Measurements from ENCODE around the gene MATN1.
A peak's percentile ranks its signal among the peaks of the same experiment; 100 is the strongest.

The MATN1 gene

GRCh38 chr1:30720271-30721223 lies 2.8 kb downstream of the MATN1 start:
- Histone ChIP-seq H3K4me3 (ENCODE audit: low read length) (no peak overlapping the region), H3K36me3 (ENCODE audit: insufficient read depth, low read length) (no peaks in the 10 kb centered on the region), H3K9me3 (ENCODE audit: insufficient read depth, low read depth, low read length) (0 out of 2 replicates have a peak, but pooled peaks cover 5% of the 10 kb centered on the region), H3K9ac (ENCODE audit: low read depth, low read length) (no peak overlapping the region), H3K4me1 (ENCODE audit: insufficient read depth, low read length) (no peaks in the 10 kb centered on the region), H3K27ac (ENCODE audit: low read depth, low read length) (no peak overlapping the region), H3K27me3 (ENCODE audit: insufficient read depth, low read length) (no peaks in the 10 kb centered on the region)
- 91% methylated on average over 16 of the region's 16 CpGs for WGBS

GRCh38 chr1:30719406-30720270 lies 3.7 kb downstream of the MATN1 start:
- H3K27ac ChIP-seq (ENCODE audit: low read depth, low read length) = no peak overlapping the region
- no peak overlapping the region for H3K9ac ChIP-seq (ENCODE audit: low read depth, low read length)
- 46% methylated on average over 21 of the region's 21 CpGs for WGBS
- peaks cover 12% of the 10 kb centered on the region; the same call in 1 of the 2 replicates for H3K9me3 ChIP-seq (ENCODE audit: insufficient read depth, low read depth, low read length)
- H3K4me1 ChIP-seq (ENCODE audit: insufficient read depth, low read length) = no peaks in the 10 kb centered on the region
- H3K27me3 ChIP-seq (ENCODE audit: insufficient read depth, low read length) = no peaks in the 10 kb centered on the region
- H3K36me3 ChIP-seq (ENCODE audit: insufficient read depth, low read length) = no peaks in the 10 kb centered on the region
- peak overlapping the region; percentile 70; the same call in 1 of the 2 replicates for H3K4me3 ChIP-seq (ENCODE audit: low read length)

- Histone ChIP-seq H3K27ac (ENCODE audit: low read depth, low read length) (peak overlapping the region; percentile 58; the same call in 1 of the 2 replicates), H3K9ac (ENCODE audit: low read depth, low read length) (peak overlapping the region; percentile 29; the same call in 1 of the 2 replicates), H3K27me3 (ENCODE audit: insufficient read depth, low read length) (no peaks in the 10 kb centered on the region), H3K36me3 (ENCODE audit: insufficient read depth, low read length) (no peaks in the 10 kb centered on the region), H3K4me1 (ENCODE audit: insufficient read depth, low read length) (no peaks in the 10 kb centered on the region), H3K9me3 (ENCODE audit: insufficient read depth, low read depth, low read length) (peaks cover 12% of the 10 kb centered on the region; the same call in 1 of the 2 replicates), H3K4me3 (ENCODE audit: low read length) (peak overlapping the region; percentile 70)
- WGBS = under 1% methylated on average over 66 of the region's 66 CpGs
Observed at GRCh38 chr1:30718636-30719405, 4.6 kb downstream of the MATN1 start.

- Histone ChIP-seq H3K9ac (ENCODE audit: low read depth, low read length) (no peak overlapping the region), H3K27ac (ENCODE audit: low read depth, low read length) (no peak overlapping the region; the same call in 1 of the 2 replicates), H3K4me3 (ENCODE audit: low read length) (peak overlapping the region; percentile 56), H3K9me3 (ENCODE audit: insufficient read depth, low read depth, low read length) (peaks cover 12% of the 10 kb centered on the region; the same call in 1 of the 2 replicates), H3K4me1 (ENCODE audit: insufficient read depth, low read length) (no peaks in the 10 kb centered on the region), H3K27me3 (ENCODE audit: insufficient read depth, low read length) (no peaks in the 10 kb centered on the region), H3K36me3 (ENCODE audit: insufficient read depth, low read length) (no peaks in the 10 kb centered on the region)
- under 1% methylated on average over 40 of the region's 50 CpGs for WGBS
Observed at GRCh38 chr1:30718091-30718635, 5.2 kb downstream of the MATN1 start.

GRCh38 chr1:30716646-30717045 lies 6.7 kb downstream of the MATN1 start:
- Histone ChIP-seq H3K27ac (ENCODE audit: low read depth, low read length) (no peak overlapping the region), H3K9me3 (ENCODE audit: insufficient read depth, low read depth, low read length) (peaks cover 12% of the 10 kb centered on the region; the same call in 1 of the 2 replicates), H3K9ac (ENCODE audit: low read depth, low read length) (no peak overlapping the region), H3K4me3 (ENCODE audit: low read length) (no peak overlapping the region), H3K36me3 (ENCODE audit: insufficient read depth, low read length) (no peaks in the 10 kb centered on the region), H3K4me1 (ENCODE audit: insufficient read depth, low read length) (no peaks in the 10 kb centered on the region), H3K27me3 (ENCODE audit: insufficient read depth, low read length) (no peaks in the 10 kb centered on the region)
- WGBS = 92% methylated on average over 8 of the region's 8 CpGs

GRCh38 chr1:30715886-30716285 lies 7.5 kb downstream of the MATN1 start:
- no peak overlapping the region for H3K27ac ChIP-seq (ENCODE audit: low read depth, low read length)
- 94% methylated on average over 11 of the region's 11 CpGs for WGBS
- no peaks in the 10 kb centered on the region for H3K4me1 ChIP-seq (ENCODE audit: insufficient read depth, low read length)
- no peaks in the 10 kb centered on the region for H3K27me3 ChIP-seq (ENCODE audit: insufficient read depth, low read length)
- peaks cover 12% of the 10 kb centered on the region; the same call in 1 of the 2 replicates for H3K9me3 ChIP-seq (ENCODE audit: insufficient read depth, low read depth, low read length)
- H3K36me3 ChIP-seq (ENCODE audit: insufficient read depth, low read length) = no peaks in the 10 kb centered on the region
- H3K9ac ChIP-seq (ENCODE audit: low read depth, low read length) = no peak overlapping the region
- no peak overlapping the region for H3K4me3 ChIP-seq (ENCODE audit: low read length)

GRCh38 chr1:30715216-30715615 lies 8.2 kb downstream of the MATN1 start:
- no peak overlapping the region for H3K4me3 ChIP-seq (ENCODE audit: low read length)
- WGBS = 100% methylated on average over 1 of the region's 2 CpGs

GRCh38 chr1:30714536-30715090 lies 8.8 kb downstream of the MATN1 start:
- no peak overlapping the region for H3K9ac ChIP-seq (ENCODE audit: low read depth, low read length)
- H3K27ac ChIP-seq (ENCODE audit: low read depth, low read length) = no peak overlapping the region
- no peaks in the 10 kb centered on the region for H3K4me1 ChIP-seq (ENCODE audit: insufficient read depth, low read length)
- H3K36me3 ChIP-seq (ENCODE audit: insufficient read depth, low read length) = no peaks in the 10 kb centered on the region
- H3K9me3 ChIP-seq (ENCODE audit: insufficient read depth, low read depth, low read length) = peaks cover 12% of the 10 kb centered on the region; the same call in 1 of the 2 replicates
- H3K27me3 ChIP-seq (ENCODE audit: insufficient read depth, low read length) = no peaks in the 10 kb centered on the region
- H3K4me3 ChIP-seq (ENCODE audit: low read length) = no peak overlapping the region
- 95% methylated on average over 8 of the region's 8 CpGs for WGBS

More at GRCh38 chr1:30715216-30715615, 8.2 kb downstream of the MATN1 start:
- H3K36me3 ChIP-seq (ENCODE audit: insufficient read depth, low read length) = no peaks in the 10 kb centered on the region
- peaks cover 12% of the 10 kb centered on the region; the same call in 1 of the 2 replicates for H3K9me3 ChIP-seq (ENCODE audit: insufficient read depth, low read depth, low read length)
- H3K4me1 ChIP-seq (ENCODE audit: insufficient read depth, low read length) = no peaks in the 10 kb centered on the region
- no peak overlapping the region for H3K9ac ChIP-seq (ENCODE audit: low read depth, low read length)
- H3K27me3 ChIP-seq (ENCODE audit: insufficient read depth, low read length) = no peaks in the 10 kb centered on the region
- H3K27ac ChIP-seq (ENCODE audit: low read depth, low read length) = no peak overlapping the region

GRCh38 chr1:30714025-30714424 lies 9.4 kb downstream of the MATN1 start:
- no peak overlapping the region for H3K9ac ChIP-seq (ENCODE audit: low read depth, low read length)
- H3K27me3 ChIP-seq (ENCODE audit: insufficient read depth, low read length) = no peaks in the 10 kb centered on the region
- no peaks in the 10 kb centered on the region for H3K36me3 ChIP-seq (ENCODE audit: insufficient read depth, low read length)
- H3K27ac ChIP-seq (ENCODE audit: low read depth, low read length) = no peak overlapping the region
- peaks cover 12% of the 10 kb centered on the region; the same call in 1 of the 2 replicates for H3K9me3 ChIP-seq (ENCODE audit: insufficient read depth, low read depth, low read length)
- H3K4me1 ChIP-seq (ENCODE audit: insufficient read depth, low read length) = no peaks in the 10 kb centered on the region
- 70% methylated on average over 4 of the region's 4 CpGs for WGBS
- no peak overlapping the region for H3K4me3 ChIP-seq (ENCODE audit: low read length)

GRCh38 chr1:30713311-30713710 lies 10.1 kb downstream of the MATN1 start:
- 79% methylated on average over 12 of the region's 12 CpGs for WGBS
- Histone ChIP-seq H3K4me3 (ENCODE audit: low read length) (no peak overlapping the region), H3K9me3 (ENCODE audit: insufficient read depth, low read depth, low read length) (peaks cover 12% of the 10 kb centered on the region; the same call in 1 of the 2 replicates), H3K36me3 (ENCODE audit: insufficient read depth, low read length) (no peaks in the 10 kb centered on the region), H3K9ac (ENCODE audit: low read depth, low read length) (no peak overlapping the region), H3K27me3 (ENCODE audit: insufficient read depth, low read length) (no peaks in the 10 kb centered on the region), H3K4me1 (ENCODE audit: insufficient read depth, low read length) (no peaks in the 10 kb centered on the region), H3K27ac (ENCODE audit: low read depth, low read length) (no peak overlapping the region)

All from HUES64 (cell line).